HG03521 (cell line): ENCODE data around the gene ADCK1.
"Not testable (repeated sequence)": the region's sequence is repeated elsewhere in the genome, so short reads cannot be mapped to it uniquely, and the experiment has no call there.

ENCODE experiments used
- ATAC-seq: cut with Tn5 transposase; IDR thresholded peaks from one replicate; pipeline ENCODE4 v1.9.1; 2021; ENCODE audit warnings: mild to moderate bottlenecking, moderate library complexity; ENCODE audit not compliant: unreplicated experiment

Gene ADCK1

DNA sequence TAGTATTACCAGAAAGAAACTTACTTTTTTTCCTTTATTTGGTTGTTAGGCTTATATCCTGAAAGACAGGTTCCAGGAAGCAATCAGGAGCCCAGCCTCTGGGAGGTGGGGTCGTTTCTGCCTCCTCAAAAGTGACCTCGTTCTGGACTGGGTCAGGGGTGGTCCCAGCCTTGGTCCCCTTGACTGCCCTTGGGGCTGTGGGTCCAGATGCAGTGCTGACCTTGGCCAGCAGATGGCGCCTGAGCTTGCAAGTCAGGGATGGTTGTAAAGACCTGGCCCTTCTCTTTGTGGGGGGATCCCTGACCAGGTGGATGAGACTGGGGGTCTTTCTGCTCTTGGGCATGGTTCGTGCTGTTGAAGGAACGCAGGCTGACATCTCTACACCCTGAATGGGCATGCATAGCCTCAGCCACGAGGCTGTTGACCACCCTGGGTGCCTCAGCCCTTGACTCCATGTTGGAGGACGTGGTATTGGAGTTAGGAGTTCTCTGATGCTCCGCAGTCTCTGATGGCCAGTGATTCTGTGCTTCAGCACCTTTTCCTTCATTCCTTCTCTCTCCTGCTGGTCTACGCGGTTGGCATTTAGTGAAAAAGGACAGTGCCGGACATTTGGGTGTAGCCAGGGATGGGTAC, 62.4 kb downstream of the ADCK1 start:
- no peak for ATAC-seq

DNA sequence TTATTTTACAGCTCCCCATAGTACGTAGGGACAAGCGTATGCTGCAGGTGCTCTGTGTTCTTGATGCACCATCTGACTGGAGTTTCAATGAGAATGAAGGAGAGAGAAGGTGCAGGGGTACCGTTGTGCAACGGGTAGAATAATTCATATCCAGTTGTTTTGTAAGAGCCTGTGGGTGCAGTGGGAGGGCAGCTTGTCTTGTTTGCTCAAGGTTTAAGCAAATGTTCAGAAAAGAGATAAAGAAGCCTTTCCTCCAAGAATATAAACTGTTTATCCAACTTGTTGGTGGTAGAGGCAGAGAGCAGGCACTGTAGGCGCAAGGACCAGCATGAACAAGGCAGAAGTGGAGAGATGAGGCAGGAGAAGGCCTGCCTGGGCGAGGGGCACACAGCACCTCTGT, 64.2 kb downstream of the ADCK1 start:
- no peak for ATAC-seq

- no peak for ATAC-seq
These were observed 64.7 kb downstream of the ADCK1 start for GRCh38 chr14:77864580-77864979.

GRCh38 chr14:77865455-77865854, 65.5 kb downstream of the ADCK1 start:
- no peak for ATAC-seq

GRCh38 chr14:77866932-77867331, 67.0 kb downstream of the ADCK1 start:
- ATAC-seq: no peak

DNA sequence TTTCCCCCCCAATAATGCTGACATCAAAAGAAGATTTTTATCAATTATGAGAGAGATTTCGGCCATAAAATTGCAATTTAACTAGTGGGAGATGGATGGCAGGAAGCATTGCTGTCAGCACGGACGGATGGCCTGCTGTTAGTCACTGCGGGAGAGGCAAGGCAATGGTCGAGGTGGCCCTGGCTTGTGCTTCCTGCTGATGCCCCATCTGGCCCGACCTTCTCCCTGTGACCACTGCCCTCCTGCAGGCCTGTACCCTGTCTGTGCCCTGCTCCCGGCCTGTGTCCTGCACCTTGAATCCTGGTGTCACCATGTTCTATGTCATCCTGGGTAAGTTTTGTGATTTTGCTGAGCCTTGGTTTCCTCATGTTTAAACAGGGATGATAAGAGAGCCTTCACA, 67.6 kb downstream of the ADCK1 start:
- ATAC-seq: no peak

- no peak for ATAC-seq
These were observed 68.8 kb downstream of the ADCK1 start for GRCh38 chr14:77868552-77869285.

DNA sequence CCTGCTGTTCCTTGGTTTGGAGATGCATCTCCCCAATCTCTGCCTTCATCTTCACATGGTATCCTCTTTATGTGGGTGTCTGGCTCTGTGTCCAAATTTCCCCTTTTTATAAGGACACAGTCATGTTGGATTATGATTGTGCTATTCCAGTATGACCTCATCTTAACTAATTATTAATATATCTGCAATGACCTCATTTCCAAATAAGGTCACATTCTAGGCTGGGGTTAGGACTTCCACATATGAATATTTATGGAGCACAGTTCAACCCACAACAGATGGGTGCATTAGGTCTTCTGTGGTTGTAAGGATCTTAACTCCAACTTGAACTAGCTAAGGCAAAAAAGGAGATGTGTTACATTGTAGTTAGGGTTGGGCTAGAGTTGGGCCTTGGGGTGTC, 69.4 kb downstream of the ADCK1 start:
- no peak for ATAC-seq

DNA sequence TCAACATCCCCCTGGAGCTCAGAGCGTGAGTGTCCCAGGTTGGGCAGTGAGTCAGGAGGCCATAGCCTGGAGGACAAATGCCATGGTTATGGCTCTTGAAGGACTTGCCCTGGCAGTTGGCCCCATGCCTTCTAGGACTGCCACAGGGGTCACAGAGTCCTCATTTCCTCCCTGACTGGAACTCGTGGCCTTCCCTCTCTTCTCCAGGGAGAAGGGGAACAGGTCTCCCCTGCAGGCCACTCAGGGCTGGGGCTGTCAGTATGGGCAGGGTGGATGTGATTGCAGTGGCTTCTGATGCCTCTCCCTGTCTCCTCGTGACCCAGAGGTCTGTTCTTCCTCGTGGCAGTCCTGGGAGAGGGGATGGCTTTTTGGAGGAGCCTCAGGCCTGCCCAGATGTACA, 70.7 kb downstream of the ADCK1 start:
- no peak for ATAC-seq

DNA sequence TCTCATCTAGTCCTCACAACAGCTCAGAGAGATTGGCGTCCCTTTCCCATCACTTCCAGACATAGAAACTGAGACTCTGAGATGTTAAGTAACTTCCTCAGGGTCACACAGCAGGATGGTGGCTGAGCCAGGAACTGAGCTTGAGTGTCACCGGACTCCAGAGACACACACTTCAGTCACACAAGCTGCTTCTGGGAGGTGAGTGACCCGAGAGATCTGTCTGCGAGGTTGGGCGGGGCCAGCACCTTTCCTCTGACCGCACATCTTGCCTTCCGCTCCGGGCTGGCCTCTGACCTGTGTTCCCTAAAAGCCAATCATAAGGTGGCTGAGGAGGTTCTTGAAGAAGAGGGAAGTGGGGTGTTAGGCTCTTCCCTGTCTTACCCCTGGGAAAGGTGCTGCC, 72.2 kb downstream of the ADCK1 start:
- no peak for ATAC-seq

- no peak for ATAC-seq
These were observed 73.1 kb downstream of the ADCK1 start for GRCh38 chr14:77872983-77873382.

GRCh38 chr14:77878783-77879182, 78.9 kb downstream of the ADCK1 start:
- no peak for ATAC-seq

DNA sequence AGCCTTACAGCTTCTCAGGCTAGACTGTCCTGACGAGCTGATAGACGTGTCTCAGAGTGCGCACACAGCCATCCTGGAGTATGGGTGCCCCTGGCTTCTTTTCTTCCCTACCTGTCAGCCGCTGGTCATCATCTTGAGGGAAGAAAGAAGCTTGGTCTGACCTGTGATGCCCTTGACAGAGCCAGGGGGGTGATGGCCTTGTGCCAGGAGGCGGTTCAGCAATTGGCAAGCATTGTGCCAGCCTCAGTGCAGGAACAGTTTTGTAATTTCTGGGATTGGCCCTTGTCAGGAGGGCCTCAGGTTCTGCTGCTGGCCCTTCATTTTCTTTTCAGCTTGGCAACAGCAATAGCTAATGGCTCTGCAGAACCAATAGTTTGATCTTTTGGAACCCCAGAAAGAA, 80.1 kb downstream of the ADCK1 start:
- ATAC-seq: no peak

- ATAC-seq: no peak
These were observed 82.2 kb downstream of the ADCK1 start for GRCh38 chr14:77882098-77882497.

GRCh38 chr14:77882636-77883035, 82.7 kb downstream of the ADCK1 start:
- no peak for ATAC-seq

DNA sequence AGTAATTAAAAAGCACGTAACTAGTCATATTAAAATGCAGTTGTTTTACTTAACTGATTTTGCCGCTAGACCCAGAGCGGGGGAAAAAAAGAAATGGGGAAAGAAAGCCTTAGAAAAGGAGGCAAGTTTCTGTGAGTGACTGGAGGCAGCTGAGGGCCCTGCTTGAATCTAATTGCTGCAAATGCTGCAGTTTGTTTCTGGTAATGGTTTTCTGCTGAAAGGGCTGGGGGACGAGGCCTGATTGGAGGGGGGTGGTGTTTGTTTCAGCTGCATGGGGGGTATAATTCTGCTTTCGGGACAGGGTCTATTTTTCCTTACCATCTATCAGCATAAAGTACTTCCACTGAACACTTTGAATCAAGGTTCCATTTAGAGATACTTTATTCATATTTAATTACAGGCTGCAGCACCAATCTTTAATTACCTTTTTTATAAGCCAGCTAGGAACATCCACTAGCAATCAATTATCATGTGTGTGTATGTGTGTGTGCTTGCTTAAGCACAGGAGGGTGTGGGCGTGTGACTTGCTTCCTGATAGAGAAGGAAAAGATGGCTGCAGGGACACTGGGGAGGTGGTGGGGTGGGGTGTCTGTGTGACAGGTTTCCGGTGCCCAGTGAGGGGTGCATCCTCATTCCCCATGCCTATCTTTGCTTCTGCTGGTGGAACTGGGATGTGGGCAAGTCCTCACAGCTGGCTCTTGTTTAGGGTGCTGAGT, 83.4 kb downstream of the ADCK1 start:
- no peak for ATAC-seq

GRCh38 chr14:77883847-77884238, 83.9 kb downstream of the ADCK1 start:
- no peak for ATAC-seq

GRCh38 chr14:77885367-77885766, 85.5 kb downstream of the ADCK1 start:
- no peak for ATAC-seq

GRCh38 chr14:77886010-77886409, 86.1 kb downstream of the ADCK1 start:
- no peak for ATAC-seq

DNA sequence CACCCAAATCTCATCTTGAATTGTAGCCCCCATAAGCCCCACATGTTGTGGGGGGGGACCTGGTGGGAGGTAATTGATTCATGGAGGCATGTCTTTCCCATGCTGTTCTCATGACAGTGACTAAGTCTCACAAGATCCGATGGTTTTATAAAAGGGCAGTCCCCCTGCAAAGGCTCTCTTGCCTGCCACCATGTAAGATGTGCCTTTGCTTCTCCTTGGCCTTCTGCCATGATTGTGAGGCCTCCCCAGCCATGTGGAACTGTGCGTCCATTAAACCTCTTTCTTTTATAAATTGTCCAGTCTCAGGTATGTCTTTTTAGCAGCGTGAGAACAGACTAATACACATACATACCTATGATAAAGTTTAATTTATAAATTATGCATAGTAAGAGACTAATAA, 89.0 kb downstream of the ADCK1 start:
- ATAC-seq: not testable (repeated sequence)

- ATAC-seq: no peak
These were observed 90.1 kb downstream of the ADCK1 start for GRCh38 chr14:77889971-77890442.

- ATAC-seq: no peak
These were observed 91.0 kb downstream of the ADCK1 start for GRCh38 chr14:77890873-77891272.
